Neural cell (in vitro differentiated cells): Measurements from ENCODE around the gene HUS1. TPM values are rescaled to one million over a fixed set of nuclear protein-coding genes. Genes with fewer than 3 reads are reported as not detected.

Experiments
- H2AFZ ChIP-seq: fragments of 200-600, 300-800 bp; sonication (generic), shearing (Covaris generic); 2 replicates; pipeline ENCODE4 v1.6.0; 2014; ENCODE audit warnings: low read depth, mild to moderate bottlenecking, antibody characterized with exemption, low read length, moderate library complexity
- H3F3A ChIP-seq: fragments of 200-600 bp; shearing (Covaris generic); 2 replicates; pipeline ENCODE4 v1.6.1; 2016; ENCODE audit warnings: mild to moderate bottlenecking, moderate library complexity, mixed read lengths, antibody characterized with exemption, low read length; ENCODE audit not compliant: insufficient read depth, poor library complexity, severe bottlenecking
- H3K27ac ChIP-seq: fragments of 200-600, 300-800 bp; sonication (generic), shearing (Covaris generic); 2 replicates; pipeline ENCODE4 v1.5.1; 2014; ENCODE audit warnings: mild to moderate bottlenecking, low read length, moderate library complexity
- H3K27me3 ChIP-seq: fragments of 300-800, 200-600 bp; sonication (generic), shearing (Covaris generic); 2 replicates; pipeline ENCODE4 v1.6.0; 2014; ENCODE audit warnings: mild to moderate bottlenecking, low read depth, low read length, moderate library complexity; ENCODE audit not compliant: insufficient read depth
- H3K36me3 ChIP-seq: fragments of 300-800, 200-600 bp; sonication (generic), shearing (Covaris generic); 2 replicates; pipeline ENCODE4 v1.5.1; 2014; ENCODE audit warnings: mild to moderate bottlenecking, antibody characterized with exemption, low read length, moderate library complexity; ENCODE audit not compliant: insufficient read depth
- H3K4me2 ChIP-seq: fragments of 300-800, 200-600 bp; sonication (generic), shearing (Covaris generic); 2 replicates; pipeline ENCODE4 v1.6.0; 2014; ENCODE audit warnings: mild to moderate bottlenecking, low read length
- H3K4me3 ChIP-seq: fragments of 300-800, 200-600 bp; sonication (generic), shearing (Covaris generic); 2 replicates; pipeline ENCODE4 v1.5.1; 2014; ENCODE audit warnings: mild to moderate bottlenecking, low read length, moderate library complexity
- H3K79me2 ChIP-seq: fragments of 200-600 bp; shearing (Covaris generic); replicated peaks from 2 replicates; pipeline ENCODE4 v1.6.0; 2014; ENCODE audit warnings: mild to moderate bottlenecking, low read length, moderate library complexity; ENCODE audit not compliant: insufficient read depth
- H3K9ac ChIP-seq: fragments of 300-800, 200-600 bp; sonication (generic), shearing (Covaris generic); 2 replicates; pipeline ENCODE4 v1.6.1; 2016; ENCODE audit warnings: mild to moderate bottlenecking, low read length, mixed read lengths
- H3K9me2 ChIP-seq: fragments of 200-600 bp; shearing (Covaris generic); 2 replicates; pipeline ENCODE4 v1.6.1; 2016; ENCODE audit warnings: mild to moderate bottlenecking, low read length, mixed read lengths; ENCODE audit not compliant: insufficient read depth
- H3K9me3 ChIP-seq: fragments of 200-600, 300-800 bp; sonication (generic), shearing (Covaris generic); 2 replicates; pipeline ENCODE4 v1.6.1; 2016; ENCODE audit warnings: mild to moderate bottlenecking, mixed run types, low read length, moderate library complexity, mixed read lengths
- H4K20me1 ChIP-seq: fragments of 200-600 bp; shearing (Covaris generic); 2 replicates; pipeline ENCODE4 v1.6.1; 2016; ENCODE audit warnings: mild to moderate bottlenecking, mixed run types; ENCODE audit not compliant: insufficient read depth
- CTCF ChIP-seq: fragments of 450-650 bp; IDR thresholded peaks from 2 replicates; pipeline ENCODE4 v1.5.1; 2014; ENCODE audit warnings: antibody characterized with exemption, mild to moderate bottlenecking, moderate library complexity; ENCODE audit not compliant: poor library complexity, severe bottlenecking
- EP300 ChIP-seq: fragments of 450-650 bp; conservative IDR thresholded peaks from 2 replicates; pipeline ENCODE4 v1.6.1; 2014; ENCODE audit warnings: antibody characterized with exemption, mild to moderate bottlenecking, moderate library complexity; ENCODE audit not compliant: poor library complexity, severe bottlenecking
- EZH2 ChIP-seq: fragments of 200-600, 300-800 bp; shearing (Covaris generic), sonication (generic); IDR thresholded peaks from 2 replicates; pipeline ENCODE4 v1.6.1; 2014; ENCODE audit warnings: antibody characterized with exemption, low read length, borderline replicate concordance, mild to moderate bottlenecking; ENCODE audit not compliant: insufficient read depth, poor library complexity, severe bottlenecking
- MXI1 ChIP-seq: fragments of 450-650 bp; conservative IDR thresholded peaks from 2 replicates; pipeline ENCODE4 v1.6.1; 2014; ENCODE audit warnings: antibody characterized with exemption, mild to moderate bottlenecking; ENCODE audit not compliant: poor library complexity, severe bottlenecking
- POLR2AphosphoS5 ChIP-seq: IDR thresholded peaks from 2 replicates; pipeline ENCODE4 v1.6.1; 2012
- RAD21 ChIP-seq: fragments of 450-650 bp; conservative IDR thresholded peaks from 2 replicates; pipeline ENCODE4 v1.6.1; 2014; ENCODE audit warnings: antibody characterized with exemption, mild to moderate bottlenecking, moderate library complexity
- REST ChIP-seq: IDR thresholded peaks from 2 replicates; pipeline ENCODE4 v1.6.1; 2012; ENCODE audit warnings: borderline replicate concordance
- SMC3 ChIP-seq: fragments of 450-650 bp; conservative IDR thresholded peaks from 2 replicates; pipeline ENCODE4 v1.6.1; 2014; ENCODE audit warnings: antibody characterized with exemption, mild to moderate bottlenecking, moderate library complexity; ENCODE audit not compliant: poor library complexity
- TAF1 ChIP-seq: IDR thresholded peaks from 2 replicates; pipeline ENCODE4 v1.6.1; 2012; ENCODE audit warnings: low read depth
- polyA plus RNA-seq: library from polyadenylated mRNA; depleted of rRNA; stranded (reverse); fragments of >200 nt; gene quantifications from 2 replicates; pipeline ENCODE4 v1.2.3, GENCODE V29; 2014

HUS1 gene
- polyA plus RNA-seq, 1 donor from 2014 or later: 17.4 TPM

GRCh38 chr7:47941136-47941844 lies 38.1 kb downstream of the HUS1 start:
- Histone ChIP-seq H3K9ac (no peak overlapping the region), H3K4me2 (no peak overlapping the region), H3K79me2 (no peaks in the 10 kb centered on the region), H2AFZ (no peak overlapping the region), H3K9me2 (no peaks in the 10 kb centered on the region), H3K4me3 (no peak overlapping the region), H4K20me1 (no peaks in the 10 kb centered on the region), H3F3A (no peaks in the 10 kb centered on the region), H3K36me3 (no peaks in the 10 kb centered on the region), H3K9me3 (no peaks in the 10 kb centered on the region), H3K27ac (no peak overlapping the region), H3K27me3 (no peaks in the 10 kb centered on the region)
- TF ChIP-seq EZH2 (no peak), POLR2AphosphoS5 (no peak), CTCF (no peak), EP300 (no peak), MXI1 (no peak), SMC3 (no peak), REST (no peak), TAF1 (no peak)

GRCh38 chr7:47940088-47941013 lies 39.1 kb downstream of the HUS1 start:
- no peak overlapping the region for H3K4me3 ChIP-seq
- no peaks in the 10 kb centered on the region for H3K27me3 ChIP-seq
- TF ChIP-seq RAD21 (no peak), MXI1 (no peak), CTCF (no peak), SMC3 (no peak), REST (no peak), EZH2 (no peak), POLR2AphosphoS5 (no peak), TAF1 (no peak), EP300 (no peak)
- H3K36me3 ChIP-seq: no peaks in the 10 kb centered on the region
- H3K9me2 ChIP-seq: no peaks in the 10 kb centered on the region
- H3K79me2 ChIP-seq: no peaks in the 10 kb centered on the region
- H4K20me1 ChIP-seq: no peaks in the 10 kb centered on the region
- H3K9ac ChIP-seq: no peak overlapping the region
- no peak overlapping the region for H3K27ac ChIP-seq
- no peaks in the 10 kb centered on the region for H3F3A ChIP-seq
- no peaks in the 10 kb centered on the region for H3K9me3 ChIP-seq
- H3K4me2 ChIP-seq: no peak overlapping the region
- no peak overlapping the region for H2AFZ ChIP-seq
